Adrenal gland (tissue), 12 donors: ENCODE data around the gene OR6A2. TPM values are rescaled to one million over a fixed set of nuclear protein-coding genes. Genes with fewer than 3 reads are reported as not detected.
A peak's percentile ranks its signal among the peaks of the same experiment; 100 is the strongest.

Experiments
- DNase-seq, 7 donors: peaks; one replicate each; pipeline ENCODE4 v3.0.0-alpha.2; 2019 to 2020
- H3K27ac ChIP-seq, 5 donors: fragments of 200-600 bp; sonication (generic) in 4 of 5; 1 replicate in 3 of 5; 2 replicates in 2 of 5; pipeline versions ENCODE4 v1.5.1 to v1.8.0; 2016 to 2020; ENCODE audit warnings: mild to moderate bottlenecking in 1 of 5
- H3K27me3 ChIP-seq: fragments of 200-600 bp; 2 replicates; pipeline ENCODE4 v1.8.0; 2021
- H3K36me3 ChIP-seq, 2 donors: fragments of 200-600 bp; replicated peaks in 1 of 2; 1 replicate in 1 of 2; 2 replicates in 1 of 2; pipeline versions ENCODE4 v1.5.1 to v1.8.0; 2018 to 2022
- H3K4me1 ChIP-seq, 2 donors: fragments of 200-600 bp; replicated peaks in 1 of 2; 1 replicate in 1 of 2; 2 replicates in 1 of 2; pipeline versions ENCODE4 v1.5.1 to v1.8.0; 2018 to 2021
- H3K4me3 ChIP-seq, 4 donors: fragments of 200-600 bp; sonication (generic) in 3 of 4; one replicate each; pipeline ENCODE4 v1.5.1; 2016 to 2018
- H3K9me3 ChIP-seq, 3 donors: fragments of 200-600 bp; sonication (generic) in 1 of 3; replicated peaks in 1 of 3; 1 replicate in 2 of 3; 2 replicates in 1 of 3; pipeline versions ENCODE4 v1.5.1 to v1.8.0; 2016 to 2021
- POLR2A ChIP-seq, 2 donors: fragments of 450-650 bp; IDR thresholded peaks; one replicate each; pipeline ENCODE4 v1.6.1; 2017; ENCODE audit warnings: antibody characterized with exemption in 2 of 2, mild to moderate bottlenecking in 2 of 2, moderate library complexity in 1 of 2
- WGBS, 4 donors: extraction: QIAGEN DNeasy Blood & Tissue Kit in 2 of 4; methylation state at CpG; one replicate each; pipeline versions ENCODE4 v1.1.5 to v1.1.7; 2013 to 2017; 5-methylcytosine and 5-hydroxymethylcytosine counted together
- intact Hi-C, 2 donors: fragments of 100-400 bp; cut with DNase I; formaldehyde crosslinking; loops; one replicate each; pipeline versions ENCODE4 v1.14.1 to v1.15.0; 2022 to 2023
- polyA plus RNA-seq, 3 donors: library from polyadenylated mRNA; stranded (reverse); fragments of 200-250 nt in 2 of 3; fragments of 350-450 nt in 1 of 3; fragmentation: Illumina TruSeq in 1 of 3; extraction: RNeasy Lipid Tissue Mini Kit (QIAGEN cat#74804) in 1 of 3; gene quantifications; one replicate each; pipeline ENCODE4 v1.2.3, GENCODE V29; 2013 to 2014
- total RNA-seq, 9 donors: library from RNA; depleted of rRNA in 4 of 9; stranded (reverse); fragments of >200 nt in 4 of 9; fragments of 120-200 nt in 1 of 9; fragmentation: NEBNext Ultra II Directional in 1 of 9; extraction: Animal tissue kit (Norgen Biotek cat#: 25700) in 1 of 9; gene quantifications; one replicate each; pipeline versions ENCODE4 v1.1.0 to v1.2.4, GENCODE V29; 2013 to 2023
- TF ChIP-seq, protein P1 (sequence below), 6 experiments: fragments of 450-650 bp in 4 of 6; fragments of 200-600 bp in 2 of 6; sonication (generic) in 1 of 6; IDR thresholded peaks; 1 replicate in 5 of 6; 2 replicates in 1 of 6; pipeline versions ENCODE4 v1.5.1 to v1.8.0; 2016 to 2021; ENCODE audit warnings: antibody characterized with exemption in 6 of 6, mild to moderate bottlenecking in 2 of 6, moderate library complexity in 1 of 6
- donor health status: healthy with polysubstance abuse.
- donor health status: Bipolar disorder and iron deficiency.
- donor health status: DM: yes; HTN: yes; CAD: no.
- donor health status: DM: no; HTN: no; CAD: no.
- donor health status: DM: no; HTN: no; CAD: no.
- donor health status: DM: yes; HTN: yes; CAD: no.

OR6A2 gene
- total and polyA plus RNA-seq, 12 donors: 0.07 to 0.39 (median 0.13) TPM; not detected in 7

DNA sequence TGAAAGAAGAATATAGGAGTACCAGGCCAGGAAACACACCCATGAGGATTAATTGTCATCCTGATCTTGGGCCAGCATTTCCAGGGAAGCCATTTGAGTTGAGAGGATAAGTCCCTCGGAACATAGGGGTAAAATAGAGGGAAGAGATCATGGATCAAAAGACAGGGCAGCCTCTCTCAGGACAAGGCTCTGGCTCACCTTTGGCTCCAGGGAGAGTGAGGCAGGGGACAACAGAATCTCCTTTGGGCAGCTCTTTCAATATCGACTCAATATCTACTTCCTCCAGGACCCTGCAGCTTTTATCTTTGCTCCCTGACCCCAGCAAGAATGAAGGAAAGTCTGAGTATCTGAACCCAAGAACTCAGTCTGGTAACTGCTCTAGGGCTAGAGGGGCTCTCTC is 16.8 kb downstream of the OR6A2 start, which contains the start of gene OR2AG1:
TSS of gene OR2AG1 (plus strand) at position 301 of the 400 bp plus-strand sequence. CDS start 2,018 bp downstream, outside the sequence.
- no peak within 1 kb of the TSS for H3K4me3 ChIP-seq
- no peaks in the 10 kb centered on the region for H3K27me3 ChIP-seq
- no peaks in the 10 kb centered on the region for H3K36me3 ChIP-seq
- H3K27ac ChIP-seq: no peak within 1 kb of the TSS
- TF ChIP-seq POLR2A (IDR thresholded peaks at IDR 0.05): no peak
- TF ChIP-seq, protein P1, sequence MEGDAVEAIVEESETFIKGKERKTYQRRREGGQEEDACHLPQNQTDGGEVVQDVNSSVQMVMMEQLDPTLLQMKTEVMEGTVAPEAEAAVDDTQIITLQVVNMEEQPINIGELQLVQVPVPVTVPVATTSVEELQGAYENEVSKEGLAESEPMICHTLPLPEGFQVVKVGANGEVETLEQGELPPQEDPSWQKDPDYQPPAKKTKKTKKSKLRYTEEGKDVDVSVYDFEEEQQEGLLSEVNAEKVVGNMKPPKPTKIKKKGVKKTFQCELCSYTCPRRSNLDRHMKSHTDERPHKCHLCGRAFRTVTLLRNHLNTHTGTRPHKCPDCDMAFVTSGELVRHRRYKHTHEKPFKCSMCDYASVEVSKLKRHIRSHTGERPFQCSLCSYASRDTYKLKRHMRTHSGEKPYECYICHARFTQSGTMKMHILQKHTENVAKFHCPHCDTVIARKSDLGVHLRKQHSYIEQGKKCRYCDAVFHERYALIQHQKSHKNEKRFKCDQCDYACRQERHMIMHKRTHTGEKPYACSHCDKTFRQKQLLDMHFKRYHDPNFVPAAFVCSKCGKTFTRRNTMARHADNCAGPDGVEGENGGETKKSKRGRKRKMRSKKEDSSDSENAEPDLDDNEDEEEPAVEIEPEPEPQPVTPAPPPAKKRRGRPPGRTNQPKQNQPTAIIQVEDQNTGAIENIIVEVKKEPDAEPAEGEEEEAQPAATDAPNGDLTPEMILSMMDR (IDR thresholded peaks at IDR 0.05): no peak
- 65 to 85% (median 70%) methylated on average over 2 of the region's 2 CpGs for WGBS, 4 donors
- no peaks in the 10 kb centered on the region for H3K4me1 ChIP-seq
- no peak for DNase-seq
- no peaks in the 10 kb centered on the region for H3K9me3 ChIP-seq
- intact Hi-C loops: no loop called here

DNA sequence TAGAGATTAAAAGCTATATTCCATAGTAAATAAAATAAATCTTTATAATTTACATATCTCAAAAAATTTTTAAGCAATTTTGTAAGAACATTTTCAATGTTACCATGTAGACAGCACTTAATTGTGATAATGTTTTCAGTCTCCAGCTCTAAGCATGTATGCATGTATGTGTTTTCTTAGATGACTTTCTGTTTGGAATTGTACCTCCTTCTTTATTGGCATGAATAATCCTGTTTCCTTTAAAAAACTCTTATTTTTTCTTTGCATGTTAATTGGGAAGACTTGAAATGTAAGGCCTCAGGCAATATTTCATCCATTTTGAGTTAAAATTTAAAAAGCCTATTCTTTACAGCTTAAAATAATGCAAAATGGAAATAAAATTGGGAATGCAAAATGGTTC is 18.7 kb downstream of the OR6A2 start:
- Histone ChIP-seq H3K27me3 (no peaks in the 10 kb centered on the region), H3K36me3 (no peaks in the 10 kb centered on the region), H3K9me3 (no peaks in the 10 kb centered on the region), H3K4me3 (no peak overlapping the region), H3K27ac (no peak overlapping the region), H3K4me1 (no peaks in the 10 kb centered on the region)
- no peak for TF ChIP-seq POLR2A (IDR thresholded peaks at IDR 0.05)
- TF ChIP-seq, protein P1 (IDR thresholded peaks at IDR 0.05): no peak
- no peak for DNase-seq
- intact Hi-C loops: no loop called here

DNA sequence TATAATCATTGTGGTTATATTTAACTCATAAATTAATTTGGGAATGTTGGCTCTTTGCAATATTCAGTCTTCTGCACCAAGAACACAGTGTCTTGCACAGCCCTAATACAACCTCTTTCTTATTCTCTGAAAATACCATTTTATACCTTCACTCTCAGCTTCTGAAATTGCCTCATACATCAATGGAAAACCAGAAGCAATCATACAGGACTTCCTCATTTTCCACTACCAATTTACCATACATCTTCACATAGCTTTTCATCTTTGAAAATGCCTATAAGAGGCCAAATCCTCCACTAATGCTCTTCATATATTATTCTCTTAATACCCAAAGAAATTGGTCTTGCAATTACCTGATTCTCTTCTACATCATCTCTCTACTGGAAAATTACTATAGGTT is 21.0 kb downstream of the OR6A2 start:
- no peaks in the 10 kb centered on the region for H3K4me1 ChIP-seq
- TF ChIP-seq POLR2A (IDR thresholded peaks at IDR 0.05): no peak
- TF ChIP-seq, protein P1 (IDR thresholded peaks at IDR 0.05): no peak
- intact Hi-C loops: no loop called here
- H3K36me3 ChIP-seq: no peaks in the 10 kb centered on the region
- H3K27me3 ChIP-seq: no peaks in the 10 kb centered on the region
- no peak overlapping the region for H3K27ac ChIP-seq
- no peak for DNase-seq
- H3K9me3 ChIP-seq: no peaks in the 10 kb centered on the region
- H3K4me3 ChIP-seq: no peak overlapping the region

DNA sequence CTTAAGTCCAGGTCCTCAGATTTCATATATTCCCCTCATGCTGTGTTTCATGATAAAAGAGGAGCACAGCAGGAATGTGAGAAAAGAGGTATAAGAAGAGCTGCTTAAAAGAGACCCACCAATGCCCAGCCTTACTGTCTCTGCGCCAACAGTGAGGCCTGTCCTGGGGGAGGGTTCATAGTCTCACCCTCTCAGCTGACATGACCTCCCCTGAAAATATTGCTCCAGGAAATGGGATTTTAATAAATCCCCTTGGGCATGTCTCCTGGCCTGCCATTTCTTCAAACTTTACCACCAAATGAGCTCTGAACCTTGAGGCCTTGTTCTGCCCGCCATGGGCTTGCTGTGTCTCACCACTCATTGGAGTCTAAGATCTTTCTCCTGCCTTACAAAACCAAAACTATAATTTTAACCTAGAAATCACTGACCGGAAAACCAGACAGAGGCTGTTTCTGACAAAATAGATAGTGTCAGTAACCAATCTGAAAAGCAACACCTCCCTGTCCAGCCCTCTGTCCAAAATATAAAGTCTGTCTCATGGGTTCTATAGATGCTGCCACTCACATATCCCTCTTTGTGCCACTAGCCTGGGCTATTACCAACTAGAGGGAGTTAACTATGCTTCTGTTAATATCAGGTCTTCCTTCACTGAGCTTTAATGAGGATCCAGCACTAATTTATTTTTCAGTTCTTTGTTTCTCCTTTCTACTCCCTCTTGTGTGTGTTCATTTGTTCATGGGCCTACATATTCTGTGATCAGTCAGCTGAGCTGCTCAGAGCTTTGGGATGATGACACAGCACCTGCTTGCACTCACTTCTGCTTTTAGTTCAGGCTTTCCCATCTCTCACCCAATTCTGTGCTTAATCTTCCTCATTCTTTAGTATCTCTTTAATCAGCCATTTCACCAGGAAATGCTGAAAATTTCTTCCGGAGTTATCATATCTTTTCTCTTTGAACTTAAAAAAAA is 27.3 kb downstream of the OR6A2 start, which contains the start of gene OR2AG2:
TSS of gene OR2AG2 (minus strand) at position 51 of the 968 bp plus-strand sequence. CDS start 3,019 bp downstream, outside the sequence.
- no peak within 1 kb of the TSS for H3K27ac ChIP-seq
- 61 to 89% (median 80%) methylated on average over 3 to 4 of the region's 4 CpGs for WGBS, 4 donors
- H3K4me3 ChIP-seq: no peak within 1 kb of the TSS
- H3K27me3 ChIP-seq: no peaks in the 10 kb centered on the region
- TF ChIP-seq, protein P1 (IDR thresholded peaks at IDR 0.05): no peak
- no peak for TF ChIP-seq POLR2A (IDR thresholded peaks at IDR 0.05)
- no peaks in the 10 kb centered on the region for H3K4me1 ChIP-seq
- H3K36me3 ChIP-seq: no peaks in the 10 kb centered on the region
- peak in 4 of 7 donors; percentile 11 to 27 (median 20) for DNase-seq
- intact Hi-C loops: no loop called here
- H3K9me3 ChIP-seq: no peaks in the 10 kb centered on the region
